ENCODE results near the gene OSBP2. TPM values are rescaled to one million over a fixed set of nuclear protein-coding genes. Genes with fewer than 3 reads are reported as not detected.

The OSBP2 gene
- total RNA-seq, 1 experiment from 2014 or later: 2.8 TPM

DNA sequence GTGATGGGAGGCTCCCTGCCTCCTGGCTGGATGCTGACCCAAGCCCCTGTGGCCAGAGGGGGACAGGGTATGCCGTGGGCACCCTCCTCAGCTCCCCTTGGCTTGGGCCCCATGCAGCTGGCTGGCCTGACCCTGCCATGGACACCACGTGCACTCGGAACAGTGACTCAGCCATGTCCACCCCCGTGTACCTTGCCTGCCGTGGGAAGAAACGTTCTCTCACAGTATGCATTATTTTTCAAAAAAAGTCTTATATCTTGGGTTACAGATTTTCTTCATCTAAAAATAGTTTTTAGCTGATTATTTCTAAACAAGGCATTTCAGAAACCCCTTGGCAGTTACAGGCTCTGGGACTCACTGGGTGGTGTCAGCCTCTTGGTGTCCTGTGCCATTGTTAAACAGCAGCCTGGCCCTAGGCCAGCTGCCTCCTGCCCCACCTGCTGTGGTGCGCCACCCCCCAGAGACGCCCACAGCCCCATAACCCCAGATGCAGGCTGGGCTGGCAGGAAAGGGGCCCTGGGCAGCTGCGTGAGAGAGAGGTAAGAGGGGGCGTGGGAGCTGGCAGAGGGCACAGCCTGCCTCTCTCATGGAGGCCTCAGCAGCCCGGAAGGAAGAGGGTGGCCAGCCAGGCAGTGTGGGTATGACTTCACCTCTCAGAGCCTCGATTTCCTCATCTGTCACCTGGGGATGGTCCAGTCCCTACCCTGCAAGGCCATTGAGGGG is 174.2 kb downstream of the OSBP2 start:
- DNase-seq (ENCODE audit: low spot score): no peak

DNA sequence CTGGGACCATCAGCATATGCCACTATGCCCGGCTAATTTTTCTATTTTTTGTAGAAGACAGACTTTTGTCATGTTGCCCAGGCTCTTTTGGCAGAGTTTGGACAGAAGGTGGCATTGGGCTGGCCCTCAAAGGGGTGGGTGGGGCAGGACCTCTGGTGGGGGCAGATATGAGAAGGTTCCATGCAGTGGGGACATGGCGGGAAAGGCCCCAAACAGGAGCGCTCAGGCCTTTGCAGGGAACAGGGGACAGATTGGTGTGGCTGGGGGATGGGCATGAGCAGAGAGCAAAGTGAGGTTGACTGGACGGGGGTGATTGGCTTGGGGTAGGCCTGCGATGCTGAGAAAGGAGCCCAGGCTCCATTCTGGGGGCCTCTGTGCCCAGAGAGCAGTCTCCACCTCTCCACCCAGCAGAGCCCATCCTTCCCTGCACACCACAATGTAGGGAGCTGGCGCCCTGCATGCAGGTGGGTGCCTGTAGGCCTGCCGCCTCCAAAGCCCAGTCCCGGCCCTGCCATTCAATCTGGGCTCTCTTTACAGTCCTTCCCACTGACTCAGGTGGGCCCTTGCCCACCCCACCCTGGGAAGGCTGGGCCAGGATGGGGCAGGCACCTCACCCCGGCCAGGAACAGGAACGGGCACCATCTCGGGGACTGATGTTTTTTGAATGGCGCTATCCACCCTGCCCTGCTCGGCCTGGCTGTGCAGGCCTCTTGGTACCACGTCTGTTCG is 175.2 kb downstream of the OSBP2 start:
- DNase-seq (ENCODE audit: low spot score): no peak

- DNase-seq (ENCODE audit: low spot score): no peak
Observed at GRCh38 chr22:30870451-30871345, 176.0 kb downstream of the OSBP2 start.

DNA sequence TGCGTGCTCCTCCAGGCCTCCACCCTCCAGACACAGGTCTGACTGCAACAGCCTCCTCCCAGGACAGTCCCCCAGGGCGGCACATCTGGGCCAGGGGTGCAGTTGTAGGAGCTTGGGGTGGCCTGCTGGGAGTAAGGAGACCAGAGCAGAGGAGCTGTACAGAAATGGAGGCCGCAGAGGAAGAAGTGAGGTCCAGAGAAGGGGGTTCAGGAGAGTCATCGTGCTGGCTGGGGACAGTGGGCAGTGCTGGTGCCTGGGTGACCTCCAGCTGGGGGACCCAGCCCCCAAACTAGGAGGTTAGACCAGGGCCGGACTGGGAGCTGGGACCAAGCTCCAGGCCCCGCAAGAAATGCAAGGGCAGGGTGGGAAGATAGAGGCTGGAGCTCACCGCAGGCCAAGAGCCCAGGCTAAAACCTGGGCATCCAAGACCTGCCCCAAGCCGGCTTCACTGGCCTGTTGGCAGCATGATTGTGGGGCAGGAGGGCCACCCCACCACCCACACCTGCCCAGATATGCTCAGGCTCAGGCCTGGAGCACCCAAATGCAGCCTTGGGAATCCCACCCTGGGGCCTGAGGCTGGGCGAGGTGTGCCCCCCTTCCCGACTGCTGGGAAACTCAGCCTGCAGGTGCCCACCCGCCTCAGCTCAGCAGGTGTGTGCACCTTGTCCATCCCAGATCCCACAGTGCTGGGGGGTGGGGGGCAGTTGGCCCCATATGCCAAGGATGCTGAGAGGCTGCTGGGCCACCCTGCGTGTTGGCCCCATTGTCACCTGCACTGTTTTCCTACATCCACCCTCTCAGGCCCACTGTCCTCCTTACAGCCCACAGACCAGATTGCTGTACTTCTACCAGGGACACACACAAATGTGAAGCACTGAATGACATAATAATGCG is 177.0 kb downstream of the OSBP2 start:
- DNase-seq (ENCODE audit: low spot score): no peak

DNA sequence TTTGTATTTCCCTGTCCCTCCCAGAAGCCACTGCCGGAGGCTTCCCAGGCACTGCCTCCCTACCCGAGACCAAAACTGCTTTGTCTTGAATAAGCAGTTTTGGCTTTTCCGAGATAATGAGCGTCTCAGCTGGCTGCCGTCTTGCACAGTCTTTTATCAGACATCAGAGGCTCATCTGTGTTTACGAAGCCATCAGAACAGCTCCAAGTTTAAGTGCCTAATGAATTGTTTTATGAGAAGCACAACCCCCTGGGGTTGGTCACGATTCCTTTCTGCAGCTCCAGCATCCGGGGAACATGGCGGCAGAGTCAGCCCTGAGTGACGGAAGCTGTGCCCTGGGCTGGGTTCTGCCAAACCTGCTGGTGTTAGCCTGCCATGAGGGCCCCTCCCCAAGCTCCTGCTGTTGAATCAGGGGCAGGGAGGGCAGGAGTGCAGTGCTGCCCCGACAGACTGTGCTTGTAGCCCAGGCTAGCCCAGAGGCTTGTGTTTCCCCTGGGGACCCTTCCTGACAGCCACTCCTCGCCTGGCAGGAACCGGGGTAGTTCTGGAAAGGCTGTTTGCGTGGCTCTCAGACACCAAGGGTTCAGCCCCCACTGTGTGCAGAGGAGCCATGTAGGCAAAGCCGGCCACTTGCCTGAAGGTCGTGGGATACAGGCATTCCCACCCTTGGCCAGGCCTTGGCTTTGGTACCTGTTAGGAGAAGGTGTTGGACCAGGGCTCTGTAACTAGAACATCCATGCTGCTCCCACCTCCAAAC is 177.8 kb downstream of the OSBP2 start:
- DNase-seq (ENCODE audit: low spot score): no peak

DNA sequence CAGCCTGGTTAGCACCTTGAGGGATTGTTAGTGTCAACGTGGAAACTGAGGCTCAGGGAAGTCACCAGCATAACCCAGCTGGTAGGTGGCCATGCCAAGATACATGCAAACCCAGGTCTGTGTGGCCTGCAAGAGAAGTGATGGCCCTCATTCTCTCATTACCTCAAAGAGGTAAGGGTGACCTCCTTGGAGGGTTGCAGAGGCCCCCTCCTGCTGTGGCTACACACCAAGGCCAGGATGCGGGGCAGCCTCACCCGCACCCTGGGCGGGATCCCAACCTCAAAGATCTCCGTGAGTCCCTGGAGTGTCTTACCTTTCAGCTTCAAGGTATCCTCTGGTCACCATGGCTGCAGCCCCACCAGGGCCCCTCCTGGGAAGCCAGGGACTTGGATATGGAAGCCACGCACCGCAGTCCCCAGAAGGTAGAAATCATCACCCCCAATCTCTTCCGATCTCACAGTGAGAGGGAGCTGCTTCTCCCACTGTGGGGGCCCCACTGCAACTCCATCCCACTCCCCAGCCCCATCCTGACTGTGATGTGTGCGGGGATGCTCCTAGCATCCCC is 178.5 kb downstream of the OSBP2 start:
- DNase-seq (ENCODE audit: low spot score): no peak

- no peak for DNase-seq (ENCODE audit: low spot score)
Observed at GRCh38 chr22:30873661-30874060, 179.0 kb downstream of the OSBP2 start.

DNA sequence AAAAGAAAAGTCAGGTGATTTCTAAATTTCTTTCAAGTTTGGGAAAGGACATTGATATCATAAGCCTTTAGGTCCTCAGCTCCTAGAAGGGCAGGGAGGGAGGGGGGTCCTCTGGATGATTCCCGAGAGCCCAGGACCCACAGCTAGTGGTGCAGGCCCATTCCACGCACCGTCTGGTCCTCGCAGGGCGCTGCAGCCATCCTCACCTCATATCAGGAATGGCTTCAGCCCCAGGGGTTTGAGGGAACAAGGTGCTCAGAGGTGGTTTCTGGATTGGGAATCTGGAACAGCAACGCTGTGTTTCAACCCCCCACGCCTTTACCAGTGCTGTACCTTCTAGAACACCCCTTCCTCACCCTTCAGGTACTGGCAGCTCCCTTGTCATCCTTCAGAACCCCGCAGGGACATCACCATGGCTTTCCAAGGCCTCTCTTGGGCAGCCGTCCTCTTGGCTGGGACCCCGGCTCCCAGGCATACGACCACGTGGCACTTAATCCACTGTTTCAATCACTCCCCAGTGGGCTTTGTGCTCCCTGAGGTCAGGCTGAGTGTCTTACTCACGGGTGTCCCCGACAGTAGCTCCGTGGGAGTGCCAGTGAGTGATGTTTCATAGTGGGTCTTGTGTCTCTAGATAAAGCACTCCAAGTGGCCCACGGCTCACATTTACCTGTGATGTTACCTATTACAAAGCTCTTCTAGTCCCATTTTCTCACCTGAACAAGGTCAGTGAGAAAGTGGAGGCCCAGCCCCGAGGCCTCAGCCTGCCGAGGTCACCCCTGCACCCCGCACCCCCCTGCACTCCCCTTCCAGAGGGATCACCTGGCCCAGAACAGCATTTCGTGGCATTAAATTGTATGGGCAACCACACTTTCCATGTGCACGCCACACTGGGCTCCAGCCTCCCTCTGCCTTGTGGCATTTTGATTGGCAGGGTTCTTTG is 180.0 kb downstream of the OSBP2 start:
- no peak for DNase-seq (ENCODE audit: low spot score)

DNA sequence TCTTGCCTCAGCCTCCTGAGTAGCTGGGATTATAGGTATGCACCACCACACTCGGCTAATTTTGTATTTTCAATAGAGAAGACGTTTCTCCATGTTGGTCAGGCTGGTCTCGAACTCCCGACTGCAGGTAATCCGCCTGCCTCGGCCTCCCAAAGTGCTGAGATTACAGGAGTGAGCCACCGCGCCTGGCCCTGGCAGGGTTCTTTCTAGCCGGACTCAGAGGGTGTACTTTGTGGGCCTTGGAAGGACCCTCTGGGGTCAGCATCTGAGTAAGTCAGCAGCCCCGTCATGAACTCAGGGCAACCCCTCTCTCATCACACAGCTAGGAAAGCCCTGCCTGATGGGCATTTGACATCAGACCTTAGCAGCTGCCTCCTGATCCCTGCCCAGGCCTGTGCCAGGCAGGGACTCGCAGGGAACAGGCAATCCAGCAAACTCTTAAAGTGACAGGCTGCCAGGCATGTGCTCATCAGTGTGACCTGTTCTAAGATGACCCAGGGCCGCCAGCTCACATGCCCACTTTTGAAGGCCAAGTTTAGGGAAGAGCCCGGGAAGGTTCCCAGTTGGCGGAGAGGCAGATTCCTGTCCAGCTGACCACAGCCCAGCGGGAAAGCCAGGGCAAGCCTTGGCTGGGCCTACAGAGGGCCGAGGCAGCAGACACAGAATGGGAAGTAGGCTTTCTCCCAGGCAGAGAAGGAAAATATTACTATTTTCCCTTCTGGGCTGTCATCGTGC is 181.0 kb downstream of the OSBP2 start:
- no peak for DNase-seq (ENCODE audit: low spot score)

- no peak for DNase-seq (ENCODE audit: low spot score)
Observed at GRCh38 chr22:30876221-30876751, 181.6 kb downstream of the OSBP2 start.

DNA sequence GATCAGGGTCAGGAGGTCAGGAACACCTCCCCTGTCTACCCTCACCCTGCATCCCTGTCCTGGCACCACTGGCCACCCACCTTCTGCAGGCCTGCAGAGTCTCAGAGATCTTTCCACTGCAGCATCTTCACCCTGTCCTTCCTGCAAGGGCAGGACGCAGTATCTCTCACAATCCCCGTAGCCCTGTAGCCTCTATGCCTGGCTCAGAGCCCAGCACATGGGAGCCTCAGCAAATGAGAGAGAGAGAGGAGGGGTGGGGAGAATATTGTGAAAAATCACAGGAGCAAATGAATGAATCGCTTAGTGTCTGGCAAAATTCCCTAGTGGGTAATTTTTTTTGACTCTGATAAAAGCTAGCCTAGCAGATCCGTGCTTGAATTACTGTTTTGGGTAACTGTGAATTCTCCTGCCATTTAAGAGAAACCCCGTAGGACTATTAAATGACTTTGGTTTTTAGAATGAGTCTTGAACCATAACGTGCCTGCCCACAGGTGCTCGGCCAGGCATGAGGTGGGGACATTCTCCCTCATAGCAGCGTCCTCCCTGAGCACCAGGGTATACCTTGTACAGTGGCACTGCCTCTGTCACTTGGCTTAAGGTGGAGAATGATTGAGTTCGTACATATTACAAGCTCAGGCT is 182.4 kb downstream of the OSBP2 start:
- DNase-seq (ENCODE audit: low spot score): no peak

GRCh38 chr22:30877662-30878515 is 183.2 kb downstream of the OSBP2 start:
- no peak for DNase-seq (ENCODE audit: low spot score)

GRCh38 chr22:30878516-30879414 is 184.1 kb downstream of the OSBP2 start:
- DNase-seq (ENCODE audit: low spot score): no peak

- no peak for DNase-seq (ENCODE audit: low spot score)
Observed at GRCh38 chr22:30879415-30879797, 184.7 kb downstream of the OSBP2 start.

- no peak for DNase-seq (ENCODE audit: low spot score)
Observed at GRCh38 chr22:30880181-30880601, 185.5 kb downstream of the OSBP2 start.

DNA sequence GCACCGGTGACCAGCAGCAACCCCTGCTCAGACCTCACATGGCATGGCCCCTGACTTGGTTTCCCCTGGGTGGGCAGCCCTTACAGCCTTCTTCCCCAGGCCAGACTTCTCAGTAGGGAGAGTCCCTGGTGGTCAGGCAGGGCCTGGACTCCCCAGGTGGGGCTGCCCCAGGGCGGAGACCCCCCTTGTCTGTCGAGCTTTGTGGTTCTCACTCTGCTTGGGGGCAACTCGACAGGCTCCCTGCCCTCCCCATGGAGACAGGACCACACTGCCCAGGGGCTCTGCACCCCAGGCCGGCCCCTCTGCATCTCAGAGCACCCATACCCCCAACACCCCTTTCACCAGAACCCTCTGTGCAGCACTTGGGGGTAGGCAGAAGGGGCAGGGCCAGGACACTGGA is 186.2 kb downstream of the OSBP2 start:
- DNase-seq (ENCODE audit: low spot score): no peak
